GM12872 (cell line): Measurements from ENCODE around the gene SRGAP1.

Experiments
- TF ChIP-seq, protein P1 (sequence below): IDR thresholded peaks from 3 replicates; pipeline ENCODE4 v1.5.1; 2011; ENCODE audit warnings: low read depth, mild to moderate bottlenecking, low read length, moderate library complexity; ENCODE audit not compliant: insufficient read depth

The SRGAP1 gene

DNA sequence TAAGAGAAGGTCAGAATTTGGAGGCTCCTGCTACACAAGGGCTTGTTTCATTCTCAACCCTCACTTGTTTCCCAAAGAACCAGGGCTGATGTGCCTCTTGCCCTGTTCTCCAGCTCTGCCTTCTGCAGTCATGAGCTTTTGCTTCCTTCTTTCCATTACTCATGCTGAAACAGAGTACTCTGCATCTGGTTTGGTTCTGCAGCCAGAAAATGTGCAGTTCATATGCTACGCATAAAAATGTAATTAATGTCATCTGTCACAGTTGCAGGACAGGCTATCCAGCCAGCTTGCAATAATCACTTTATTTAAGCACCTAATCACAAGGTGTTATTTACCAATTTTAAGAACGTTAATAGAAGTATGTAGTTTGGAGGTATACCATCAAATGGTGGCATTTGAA is 150.2 kb downstream of the SRGAP1 start:
- TF ChIP-seq, protein P1, sequence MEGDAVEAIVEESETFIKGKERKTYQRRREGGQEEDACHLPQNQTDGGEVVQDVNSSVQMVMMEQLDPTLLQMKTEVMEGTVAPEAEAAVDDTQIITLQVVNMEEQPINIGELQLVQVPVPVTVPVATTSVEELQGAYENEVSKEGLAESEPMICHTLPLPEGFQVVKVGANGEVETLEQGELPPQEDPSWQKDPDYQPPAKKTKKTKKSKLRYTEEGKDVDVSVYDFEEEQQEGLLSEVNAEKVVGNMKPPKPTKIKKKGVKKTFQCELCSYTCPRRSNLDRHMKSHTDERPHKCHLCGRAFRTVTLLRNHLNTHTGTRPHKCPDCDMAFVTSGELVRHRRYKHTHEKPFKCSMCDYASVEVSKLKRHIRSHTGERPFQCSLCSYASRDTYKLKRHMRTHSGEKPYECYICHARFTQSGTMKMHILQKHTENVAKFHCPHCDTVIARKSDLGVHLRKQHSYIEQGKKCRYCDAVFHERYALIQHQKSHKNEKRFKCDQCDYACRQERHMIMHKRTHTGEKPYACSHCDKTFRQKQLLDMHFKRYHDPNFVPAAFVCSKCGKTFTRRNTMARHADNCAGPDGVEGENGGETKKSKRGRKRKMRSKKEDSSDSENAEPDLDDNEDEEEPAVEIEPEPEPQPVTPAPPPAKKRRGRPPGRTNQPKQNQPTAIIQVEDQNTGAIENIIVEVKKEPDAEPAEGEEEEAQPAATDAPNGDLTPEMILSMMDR = no peak

DNA sequence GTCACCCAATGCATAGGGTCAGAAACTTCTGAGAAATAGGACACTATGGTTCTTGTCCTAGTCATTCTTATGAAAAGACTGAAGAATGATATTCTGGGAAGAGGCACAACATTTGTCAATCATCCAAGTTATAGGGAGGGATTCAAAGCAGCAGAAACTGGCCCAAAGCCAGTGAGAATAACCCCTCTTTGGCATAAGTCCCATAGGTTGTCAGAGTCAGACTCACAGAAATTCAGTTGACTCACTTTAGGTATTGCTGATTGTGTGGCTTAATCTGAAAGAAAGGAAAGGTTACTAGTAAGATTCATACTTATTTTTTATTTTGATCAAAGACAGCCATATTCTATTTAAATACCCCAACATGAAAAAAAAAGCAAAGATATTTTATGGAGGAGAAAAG is 151.0 kb downstream of the SRGAP1 start:
- TF ChIP-seq, protein P1 = no peak

DNA sequence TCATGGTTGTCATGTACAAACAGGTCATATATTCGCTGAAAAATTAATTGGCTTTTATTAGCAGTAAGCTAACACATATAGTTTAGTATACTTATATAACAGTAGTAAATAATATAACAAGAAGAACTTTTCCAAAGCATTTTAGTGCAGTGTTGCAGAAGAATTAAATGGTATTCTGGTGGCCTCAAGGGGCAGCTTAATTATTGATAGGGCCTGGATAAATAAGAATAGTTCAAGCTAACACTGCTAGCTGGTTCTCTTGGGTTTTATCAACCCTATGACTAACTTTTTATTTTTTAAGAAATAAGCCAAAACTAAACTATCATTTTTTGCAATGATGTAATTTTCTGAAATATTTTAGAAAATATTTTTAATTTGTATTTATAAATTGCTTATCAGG is 152.1 kb downstream of the SRGAP1 start:
- TF ChIP-seq, protein P1 = no peak

DNA sequence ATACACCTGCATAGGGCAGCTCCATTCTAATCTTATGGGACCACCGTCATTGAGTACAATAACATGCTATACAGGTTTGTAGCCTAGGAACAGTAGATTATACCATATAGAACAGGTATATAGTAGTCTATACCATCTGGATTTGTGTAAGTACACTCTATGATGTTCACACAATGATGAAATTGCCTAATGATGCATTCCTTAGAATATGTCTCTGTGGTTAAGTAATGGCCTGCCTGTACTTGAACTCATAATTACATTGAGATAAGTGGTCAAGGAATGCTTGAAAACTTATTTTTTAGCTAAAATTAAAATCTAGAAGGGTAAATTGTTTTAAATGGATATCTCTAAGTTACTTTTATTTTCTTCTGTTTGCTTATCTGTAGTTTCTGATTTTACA is 152.7 kb downstream of the SRGAP1 start:
- TF ChIP-seq, protein P1 = no peak

DNA sequence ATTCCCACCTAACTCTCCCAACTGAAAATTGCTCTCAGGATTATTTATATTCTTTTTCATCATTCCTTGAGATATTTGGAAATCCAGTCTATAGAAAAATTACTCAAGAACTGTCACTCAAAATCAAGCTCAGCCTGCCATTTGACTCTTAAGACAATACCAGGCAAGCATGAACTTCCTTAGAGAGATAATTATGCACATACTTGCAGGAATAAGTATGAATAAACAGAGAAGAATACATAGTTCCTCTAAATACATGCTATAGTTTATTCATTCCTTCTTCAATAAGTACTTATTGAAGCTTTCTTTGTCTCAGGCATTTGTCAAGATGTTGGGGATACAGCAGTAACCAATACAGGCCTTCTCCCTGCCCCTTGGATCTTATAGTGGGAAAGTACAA is 154.1 kb downstream of the SRGAP1 start:
- TF ChIP-seq, protein P1 = no peak

DNA sequence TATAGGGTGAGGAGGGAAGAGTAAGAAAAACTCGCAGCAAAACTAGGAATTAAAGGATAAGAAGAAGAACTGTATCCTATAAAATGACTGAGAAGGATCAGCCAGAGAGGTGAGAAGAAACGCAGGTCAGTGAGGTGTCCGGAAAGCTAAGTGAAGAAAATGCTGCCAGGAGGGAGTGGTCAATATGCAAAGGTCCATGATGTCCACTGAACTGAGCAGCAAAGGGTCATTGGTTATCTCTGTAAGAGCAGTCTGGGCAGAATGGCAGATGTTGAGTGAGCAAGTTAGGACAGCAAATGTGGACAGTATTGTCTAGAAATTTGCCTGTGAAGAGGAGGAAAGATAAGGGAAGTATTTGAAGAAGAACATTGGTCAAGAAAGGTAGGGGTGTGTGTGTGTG is 155.4 kb downstream of the SRGAP1 start:
- TF ChIP-seq, protein P1 = no peak

DNA sequence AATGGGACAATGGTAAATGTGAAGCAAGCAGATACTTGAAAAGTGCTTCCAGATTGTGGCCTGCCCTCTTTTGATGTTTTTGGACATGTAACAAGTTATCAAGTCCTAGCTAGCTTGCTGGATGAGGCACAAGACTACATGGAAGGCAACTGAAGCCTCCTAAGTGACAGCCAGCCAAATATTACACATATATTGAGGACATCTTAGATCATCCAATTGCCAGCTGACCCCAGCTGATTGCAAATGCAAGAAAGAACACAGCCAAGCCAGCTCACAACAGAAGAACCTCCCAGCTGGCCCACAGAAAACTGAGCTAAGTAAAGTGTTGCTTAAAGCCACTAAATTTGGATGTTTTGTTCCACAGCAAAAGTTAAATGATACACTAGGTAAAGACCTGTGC is 156.9 kb downstream of the SRGAP1 start:
- TF ChIP-seq, protein P1 = no peak

DNA sequence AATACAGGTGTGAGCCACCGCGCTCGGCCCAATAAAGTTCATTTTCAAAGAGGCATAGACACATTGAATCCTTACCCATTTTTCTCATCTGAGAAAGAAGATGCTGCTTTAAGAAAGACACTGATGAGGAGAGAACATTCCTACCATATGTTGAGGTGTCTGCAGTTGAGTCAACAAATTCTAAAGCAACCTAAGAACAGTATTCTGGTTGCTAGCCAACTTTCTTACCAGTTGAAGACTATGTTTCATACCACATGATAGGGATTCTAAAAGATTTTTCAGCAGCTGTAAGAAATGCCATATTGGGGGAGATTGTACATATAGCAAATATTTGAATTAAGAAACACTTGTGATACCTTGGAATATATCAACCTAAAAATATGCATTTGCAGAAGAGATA is 160.1 kb downstream of the SRGAP1 start:
- TF ChIP-seq, protein P1 = no peak
